Measurements from ENCODE around the gene MTMR2. TPM values are rescaled to one million over a fixed set of nuclear protein-coding genes. Genes with fewer than 3 reads are reported as not detected.

The MTMR2 gene
- total RNA-seq = 37.5 TPM

GRCh38 chr11:95923728-95924413 is at the start of gene MTMR2:
MTMR2 (minus strand) TSS chr11:95924107; CDS start chr11:95923954, 153 bp downstream.
- peak; percentile 68 for DNase-seq (ENCODE audit: low spot score)

GRCh38 chr11:95972060-95972459 is 48.2 kb upstream of the MTMR2 start:
- no peak for DNase-seq (ENCODE audit: low spot score)

- DNase-seq (ENCODE audit: low spot score) = no peak
These were observed 44.7 kb upstream of the MTMR2 start for GRCh38 chr11:95968585-95968984.

- DNase-seq (ENCODE audit: low spot score) = no peak
These were observed 40.4 kb upstream of the MTMR2 start for GRCh38 chr11:95964281-95964680.

GRCh38 chr11:95961758-95962157 is 37.9 kb upstream of the MTMR2 start:
- DNase-seq (ENCODE audit: low spot score) = no peak

GRCh38 chr11:95950905-95951304 is 27.0 kb upstream of the MTMR2 start:
- no peak for DNase-seq (ENCODE audit: low spot score)

- DNase-seq (ENCODE audit: low spot score) = no peak
These were observed 24.7 kb upstream of the MTMR2 start for GRCh38 chr11:95948637-95949036.

- DNase-seq (ENCODE audit: low spot score) = no peak
These were observed 20.7 kb upstream of the MTMR2 start for GRCh38 chr11:95944623-95945022.

- no peak for DNase-seq (ENCODE audit: low spot score)
These were observed 19.6 kb upstream of the MTMR2 start for GRCh38 chr11:95943546-95943945.

- DNase-seq (ENCODE audit: low spot score) = no peak
These were observed 15.2 kb upstream of the MTMR2 start for GRCh38 chr11:95939091-95939490.

- DNase-seq (ENCODE audit: low spot score) = no peak
These were observed 13.5 kb upstream of the MTMR2 start for GRCh38 chr11:95937358-95937757.

GRCh38 chr11:95933594-95933993 is 9.7 kb upstream of the MTMR2 start:
- no peak for DNase-seq (ENCODE audit: low spot score)

GRCh38 chr11:95931916-95932315 is 8.0 kb upstream of the MTMR2 start:
- DNase-seq (ENCODE audit: low spot score) = no peak

GRCh38 chr11:95930948-95931347 is 7.0 kb upstream of the MTMR2 start:
- DNase-seq (ENCODE audit: low spot score) = no peak

GRCh38 chr11:95926726-95927125 is 2.8 kb upstream of the MTMR2 start:
- no peak for DNase-seq (ENCODE audit: low spot score)

- DNase-seq (ENCODE audit: low spot score) = no peak
These were observed 1.1 kb upstream of the MTMR2 start for GRCh38 chr11:95925011-95925410.

- no peak for DNase-seq (ENCODE audit: low spot score)
These were observed 480 bp upstream of the MTMR2 start for GRCh38 chr11:95924414-95924760.

- DNase-seq (ENCODE audit: low spot score) = no peak
These were observed 524 bp downstream of the MTMR2 start for GRCh38 chr11:95923439-95923727.

- DNase-seq (ENCODE audit: low spot score) = no peak
These were observed 1.1 kb downstream of the MTMR2 start for GRCh38 chr11:95922536-95923438.

- no peak for DNase-seq (ENCODE audit: low spot score)
These were observed 1.8 kb downstream of the MTMR2 start for GRCh38 chr11:95922099-95922498.

- no peak for DNase-seq (ENCODE audit: low spot score)
These were observed 3.3 kb downstream of the MTMR2 start for GRCh38 chr11:95920460-95921105.

GRCh38 chr11:95919514-95919913 is 4.4 kb downstream of the MTMR2 start:
- no peak for DNase-seq (ENCODE audit: low spot score)

- DNase-seq (ENCODE audit: low spot score) = no peak
These were observed 5.2 kb downstream of the MTMR2 start for GRCh38 chr11:95918720-95919119.
